Endothelial cell of umbilical vein (primary cell): ENCODE data around the gene SETSIP. TPM values are rescaled to one million over a fixed set of nuclear protein-coding genes. Genes with fewer than 3 reads are reported as not detected.

Experiments
- BruUV-seq: library from RNA; stranded (reverse); fragments of 400-500 nt; replicated peaks from 2 replicates; lab custom pipeline; 2021; lab: Mats Ljungman, UMichigan
- CTCF ChIA-PET: fragments of 300-600, 350-600 bp; sonication (Branson Sonifier 250); formaldehyde crosslinking; loops from one replicate; lab custom pipeline; 2021; ENCODE audit warnings: antibody characterized with exemption, inconsistent platforms; lab: Charles Lee
- POLR2A ChIA-PET: fragments of 300-600, 350-600 bp; sonication (Branson Sonifier 250); formaldehyde crosslinking; loops from one replicate; lab custom pipeline; 2021; ENCODE audit warnings: antibody characterized with exemption, inconsistent platforms; lab: Charles Lee
- DNase-seq: peaks from one replicate; pipeline ENCODE4 v3.0.0-alpha.2; 2011; ENCODE audit warnings: low read depth, low spot score
- FAIRE-seq: peaks from 2 replicates; lab custom pipeline; 2011; peaks lifted over from hg19 to GRCh38; lab: Jason Lieb, UNC
- H2AFZ ChIP-seq: 2 replicates; pipeline ENCODE4 v1.6.0; 2012; ENCODE audit warnings: low read depth, low read length, control low read depth, inconsistent platforms
- H3K27ac ChIP-seq: 2 replicates; pipeline ENCODE4 v1.5.1; 2011; ENCODE audit warnings: low read depth, mild to moderate bottlenecking, control low read depth, low read length, moderate library complexity; ENCODE audit not compliant: insufficient read depth
- H3K27me3 ChIP-seq, 2 experiments: 2 replicates each; pipeline versions ENCODE4 v1.6.0 to v1.6.1; 2011; ENCODE audit warnings: low read length in 2 of 2, mixed read lengths in 1 of 2; ENCODE audit not compliant: control insufficient read depth in 2 of 2, insufficient read depth in 2 of 2
- H3K36me3 ChIP-seq, 2 experiments: 2 replicates in 1 of 2; 3 replicates in 1 of 2; pipeline ENCODE4 v1.5.1; 2011; ENCODE audit warnings: low read length in 2 of 2, mild to moderate bottlenecking in 1 of 2, moderate library complexity in 1 of 2; ENCODE audit not compliant: control insufficient read depth in 2 of 2, insufficient read depth in 2 of 2; ENCODE audit errors: extremely low read depth in 1 of 2
- H3K4me1 ChIP-seq: 3 replicates; pipeline ENCODE4 v1.5.1; 2011; ENCODE audit warnings: mild to moderate bottlenecking, low read length; ENCODE audit not compliant: control insufficient read depth, insufficient read depth; ENCODE audit errors: extremely low read depth
- H3K4me2 ChIP-seq: 2 replicates; pipeline ENCODE4 v1.6.1; 2011; ENCODE audit warnings: low read length, control low read depth, mixed read lengths; ENCODE audit not compliant: insufficient read depth
- H3K4me3 ChIP-seq, 3 experiments: fragments of 200-600 bp in 1 of 3; sonication (generic), shearing (Covaris generic) in 1 of 3; replicated peaks in 1 of 3; 2 replicates each; pipeline ENCODE4 v1.5.1; 2011 to 2016; ENCODE audit warnings: control low read depth in 3 of 3, low read length in 3 of 3, mild to moderate bottlenecking in 2 of 3, inconsistent platforms in 1 of 3, low read depth in 1 of 3, moderate library complexity in 1 of 3; ENCODE audit not compliant: insufficient read depth in 1 of 3
- H3K79me2 ChIP-seq: 2 replicates; pipeline ENCODE4 v1.6.0; 2012; ENCODE audit warnings: low read length, inconsistent platforms; ENCODE audit not compliant: control insufficient read depth, insufficient read depth
- H3K9ac ChIP-seq: replicated peaks from 2 replicates; pipeline ENCODE3; 2011; ENCODE audit warnings: low read length, control low read depth; ENCODE audit not compliant: insufficient read depth; ENCODE audit errors: extremely low read depth
- H3K9me1 ChIP-seq: replicated peaks from 3 replicates; pipeline ENCODE4 v1.6.0; 2011; ENCODE audit warnings: mild to moderate bottlenecking, low read length; ENCODE audit not compliant: control insufficient read depth, insufficient read depth; ENCODE audit errors: extremely low read depth
- H3K9me3 ChIP-seq: replicated peaks from 2 replicates; pipeline ENCODE4 v1.5.1; 2012; ENCODE audit warnings: low read length, inconsistent platforms; ENCODE audit not compliant: control insufficient read depth, insufficient read depth
- H4K20me1 ChIP-seq: replicated peaks from 2 replicates; pipeline ENCODE3; 2011; ENCODE audit warnings: mild to moderate bottlenecking, low read length; ENCODE audit not compliant: control insufficient read depth, insufficient read depth; ENCODE audit errors: extremely low read depth
- CTCF ChIP-seq, 2 donors: IDR thresholded peaks; 1 replicate in 1 of 2; 2 replicates in 1 of 2; pipeline ENCODE4 v1.5.1; 2011; ENCODE audit warnings: low read length in 2 of 2, mild to moderate bottlenecking in 2 of 2, moderate library complexity in 2 of 2, control low read depth in 1 of 2, inconsistent platforms in 1 of 2, low read depth in 1 of 2; ENCODE audit not compliant: insufficient read depth in 1 of 2; ENCODE audit errors: extremely low read depth in 1 of 2
- EZH2 ChIP-seq: IDR thresholded peaks from 2 replicates; pipeline ENCODE4 v1.6.1; 2012; ENCODE audit warnings: borderline replicate concordance, low read depth, mild to moderate bottlenecking, moderate library complexity, low read length, inconsistent platforms; ENCODE audit not compliant: severe bottlenecking
- FOS ChIP-seq: IDR thresholded peaks from 2 replicates; pipeline ENCODE4 v1.6.1; 2011; ENCODE audit warnings: mild to moderate bottlenecking, low read length, moderate library complexity, borderline replicate concordance; ENCODE audit not compliant: insufficient read depth
- GATA2 ChIP-seq: IDR thresholded peaks from 2 replicates; pipeline ENCODE4 v1.7.0; 2011; ENCODE audit warnings: low read depth, mild to moderate bottlenecking, moderate library complexity, mixed read lengths, low read length; ENCODE audit not compliant: insufficient read length, insufficient read depth
- JUN ChIP-seq: IDR thresholded peaks from 2 replicates; pipeline ENCODE4 v1.6.1; 2011; ENCODE audit warnings: borderline replicate concordance, low read depth; ENCODE audit not compliant: insufficient read length, insufficient read depth
- MAX ChIP-seq: IDR thresholded peaks from 2 replicates; pipeline ENCODE4 v1.6.1; 2011; ENCODE audit not compliant: insufficient read depth, insufficient read length
- MYC ChIP-seq: IDR thresholded peaks from one replicate; pipeline ENCODE4 v1.6.1; 2011; ENCODE audit warnings: mild to moderate bottlenecking, low read depth, low read length
- POLR2A ChIP-seq: IDR thresholded peaks from 2 replicates; pipeline ENCODE4 v1.6.1; 2012; ENCODE audit warnings: low read depth, mild to moderate bottlenecking, control low read depth, low read length
- POLR2AphosphoS5 ChIP-seq: IDR thresholded peaks from 2 replicates; pipeline ENCODE4 v1.6.1; 2012; ENCODE audit warnings: low read depth, mild to moderate bottlenecking, control low read depth, low read length, moderate library complexity; ENCODE audit not compliant: insufficient read depth
- dilution Hi-C: fragments of 300-500 bp; cut with MboI; formaldehyde crosslinking; loops from one replicate; pipeline ENCODE4 v1.15.0; 2019; ENCODE audit warnings: low sequenced_read_pairs; ENCODE audit not compliant: extremely low pct_ligation_motif_present
- intact Hi-C: fragments of 100-400 bp; cut with micrococcal nuclease; formaldehyde crosslinking; loops from one replicate; pipeline ENCODE4 v1.10.0; 2022
- polyA plus RNA-seq, 4 experiments: library from polyadenylated mRNA; depleted of rRNA in 3 of 4; stranded (reverse) in 3 of 4; unstranded in 1 of 4; fragments of >200 nt; gene quantifications; 2 replicates each; pipeline versions ENCODE4 v1.2.1 to v1.2.3, GENCODE V29; 2011 to 2012; ENCODE audit warnings: missing spikeins in 1 of 4
- total RNA-seq: library from RNA; stranded (reverse); gene quantifications from 2 replicates; pipeline ENCODE4 v1.2.3, GENCODE V29; 2021

Gene SETSIP
- total and polyA plus RNA-seq, 2 donors (not counting 3 experiments of a cell fraction or from before 2014, with no cell fraction given) = not detected

GRCh38 chr1:92085727-92086126 lies 10.5 kb upstream of the SETSIP start:
- no peaks in the 10 kb centered on the region for H3K9me1 ChIP-seq
- no peak overlapping the region for H3K27ac ChIP-seq
- H4K20me1 ChIP-seq = no peaks in the 10 kb centered on the region
- ChIA-PET POLR2A (no interaction called here), CTCF (no interaction called here)
- DNase-seq (no peak), FAIRE-seq (no peak)
- no peaks in the 10 kb centered on the region for H3K9me3 ChIP-seq
- BruUV-seq = no TSS peak
- intact Hi-C loops = loop anchor here (10.0 kb wide), 1 partner anchor 209 kb away; the partner anchor contains the start of genes GLMN and RPAP2
- H2AFZ ChIP-seq = no peak overlapping the region
- peaks cover under 1% of the 10 kb centered on the region for H3K4me1 ChIP-seq
- no peak overlapping the region for H3K4me3 ChIP-seq
- TF ChIP-seq MAX (no peak), JUN (no peak), GATA2 (no peak), CTCF (IDR thresholded peaks at IDR 0.05; ENCODE audit: extremely low read depth in 1 of 2, insufficient read depth in 1 of 2, low read depth in 1 of 2, low read length in 2 of 2) (no peak), MYC (no peak)
- dilution Hi-C loops = no loop called here
- peaks cover 0 to 2% of the 10 kb centered on the region in 2 experiments for H3K27me3 ChIP-seq
- no peak overlapping the region for H3K4me2 ChIP-seq
- no peaks in the 10 kb centered on the region for H3K79me2 ChIP-seq
- no peak overlapping the region for H3K9ac ChIP-seq
- H3K36me3 ChIP-seq = no peaks in the 10 kb centered on the region

GRCh38 chr1:92084651-92085050 lies 9.4 kb upstream of the SETSIP start:
- Histone ChIP-seq H3K4me3 (no peak overlapping the region), H3K4me1 (peaks cover 2% of the 10 kb centered on the region), H3K36me3 (no peaks in the 10 kb centered on the region), H3K79me2 (no peaks in the 10 kb centered on the region), H4K20me1 (no peaks in the 10 kb centered on the region), H2AFZ (no peak overlapping the region), H3K9me1 (no peaks in the 10 kb centered on the region), H3K27me3 (peaks cover 0 to 2% of the 10 kb centered on the region in 2 experiments), H3K4me2 (no peak overlapping the region), H3K9me3 (no peaks in the 10 kb centered on the region), H3K27ac (no peak overlapping the region), H3K9ac (no peak overlapping the region)
- no TSS peak for BruUV-seq
- ChIA-PET CTCF (no interaction called here), POLR2A (no interaction called here)
- FAIRE-seq = no peak
- dilution Hi-C loops (no loop called here), intact Hi-C loops (loop anchor here (10.0 kb wide), 1 partner anchor 210 kb away; the partner anchor contains the start of genes GLMN and RPAP2)
- DNase-seq = no peak
- TF ChIP-seq GATA2 (no peak), MYC (no peak), FOS (no peak), CTCF (IDR thresholded peaks at IDR 0.05; ENCODE audit: extremely low read depth in 1 of 2, insufficient read depth in 1 of 2, low read depth in 1 of 2, low read length in 2 of 2) (no peak), MAX (no peak), JUN (no peak), POLR2AphosphoS5 (no peak), EZH2 (no peak), POLR2A (no peak)
